ENCODE results near the gene KRT3. TPM values are rescaled to one million over a fixed set of nuclear protein-coding genes. Genes with fewer than 3 reads are reported as not detected.

Gene KRT3
- polyA plus RNA-seq, 3 donors: not detected

DNA sequence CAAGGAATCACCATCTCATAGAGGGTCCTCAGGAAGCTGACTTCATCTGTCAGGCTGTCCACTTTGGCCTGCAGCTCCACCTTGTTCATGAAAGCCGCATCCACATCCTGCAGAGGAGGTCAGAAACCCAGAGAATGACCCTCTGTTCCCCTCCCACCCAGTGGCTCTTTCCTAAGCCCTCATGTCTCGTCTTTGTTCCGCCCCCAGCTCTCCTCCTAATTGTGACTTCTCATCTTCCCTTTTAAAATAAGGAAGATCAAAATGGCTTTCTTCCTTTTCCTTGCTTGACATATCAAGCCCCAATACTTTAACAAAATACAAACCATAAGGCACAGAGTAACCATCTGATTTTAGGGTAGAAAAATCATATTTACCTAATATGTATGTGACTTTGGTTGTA lies 23.1 kb downstream of the KRT3 start:
- H3K9me3 ChIP-seq (replicated peaks in 1 of 2; ENCODE audit: control insufficient read depth in 1 of 2, insufficient read depth in 1 of 2, low read length in 2 of 2): no peaks in the 10 kb centered on the region
- Mint-ChIP-seq H3K4me1 (no peaks in the 10 kb centered on the region), H3K9me3 (peaks cover 0 to 1% (median 0%) of the 10 kb centered on the region in 7 donors), H3K27ac (no peak overlapping the region), H3K4me3 (no peak overlapping the region), H3K36me3 (no peaks in the 10 kb centered on the region), H3K27me3 (ENCODE audit: low read depth in 3 of 3) (peaks cover 4 to 20% (median 12%) of the 10 kb centered on the region in 3 donors)
- intact Hi-C loops (cut with micrococcal nuclease): no loop called here
- no peaks in the 10 kb centered on the region for H3K36me3 ChIP-seq (replicated peaks in 1 of 2; ENCODE audit: control insufficient read depth in 1 of 2, insufficient read depth in 2 of 2, low read length in 2 of 2)
- no peaks in the 10 kb centered on the region for H3K79me2 ChIP-seq (ENCODE audit: insufficient read depth, low read length)
- no peak overlapping the region for H3K9ac ChIP-seq (ENCODE audit: insufficient read depth, low read length, poor library complexity, severe bottlenecking)
- no peak overlapping the region for H3K27ac ChIP-seq (ENCODE audit: low read depth in 1 of 2, low read length in 2 of 2)
- H3K27me3 ChIP-seq (ENCODE audit: control insufficient read depth in 2 of 2, insufficient read depth in 2 of 2, low read length in 2 of 2): peaks cover 0 to 2% of the 10 kb centered on the region in 2 donors
- TF ChIP-seq CTCF (IDR thresholded peaks at IDR 0.05): no peak
- no peaks in the 10 kb centered on the region for H4K20me1 ChIP-seq (ENCODE audit: insufficient read depth, low read length)
- no peak overlapping the region for H2AFZ ChIP-seq (ENCODE audit: insufficient read depth, low read depth, low read length, poor library complexity, severe bottlenecking)
- no peak overlapping the region for H3K4me3 ChIP-seq (replicated peaks in 1 of 3; ENCODE audit: low read depth in 2 of 3, low read length in 3 of 3)
- DNase-seq: no peak
- H3K4me2 ChIP-seq (replicated peaks; ENCODE audit: extremely low read depth, low read length, poor library complexity, severe bottlenecking): no peak overlapping the region
- no peaks in the 10 kb centered on the region for H3K4me1 ChIP-seq (ENCODE audit: control insufficient read depth in 1 of 2, insufficient read depth in 2 of 2, low read length in 2 of 2)
- WGBS (ENCODE audit: insufficient coverage): 74% methylated on average over 3 of the region's 3 CpGs

GRCh38 chr12:52772188-52772587 lies 23.7 kb downstream of the KRT3 start:
- no peak overlapping the region for H3K4me3 ChIP-seq (replicated peaks in 1 of 3; ENCODE audit: low read depth in 2 of 3, low read length in 3 of 3)
- no peaks in the 10 kb centered on the region for H3K36me3 ChIP-seq (replicated peaks in 1 of 2; ENCODE audit: control insufficient read depth in 1 of 2, insufficient read depth in 2 of 2, low read length in 2 of 2)
- no peak overlapping the region for H3K27ac Mint-ChIP-seq
- H3K4me1 ChIP-seq (ENCODE audit: control insufficient read depth in 1 of 2, insufficient read depth in 2 of 2, low read length in 2 of 2): no peaks in the 10 kb centered on the region
- peaks cover 0 to 2% of the 10 kb centered on the region in 2 donors for H3K27me3 ChIP-seq (ENCODE audit: control insufficient read depth in 2 of 2, insufficient read depth in 2 of 2, low read length in 2 of 2)
- DNase-seq: no peak
- 96% methylated on average over 4 of the region's 4 CpGs for WGBS (ENCODE audit: insufficient coverage)
- H3K27ac ChIP-seq (ENCODE audit: low read depth in 1 of 2, low read length in 2 of 2): no peak overlapping the region
- H3K36me3 Mint-ChIP-seq: no peaks in the 10 kb centered on the region
- TF ChIP-seq CTCF (IDR thresholded peaks at IDR 0.05): no peak
- intact Hi-C loops (cut with micrococcal nuclease): no loop called here
- no peaks in the 10 kb centered on the region for H4K20me1 ChIP-seq (ENCODE audit: insufficient read depth, low read length)
- H3K27me3 Mint-ChIP-seq (ENCODE audit: low read depth in 3 of 3): peaks cover 3 to 19% (median 12%) of the 10 kb centered on the region in 3 donors
- no peak overlapping the region for H2AFZ ChIP-seq (ENCODE audit: insufficient read depth, low read depth, low read length, poor library complexity, severe bottlenecking)
- no peaks in the 10 kb centered on the region for H3K4me1 Mint-ChIP-seq
- no peak overlapping the region for H3K4me2 ChIP-seq (replicated peaks; ENCODE audit: extremely low read depth, low read length, poor library complexity, severe bottlenecking)
- no peaks in the 10 kb centered on the region for H3K9me3 ChIP-seq (replicated peaks in 1 of 2; ENCODE audit: control insufficient read depth in 1 of 2, insufficient read depth in 1 of 2, low read length in 2 of 2)
- no peak overlapping the region for H3K4me3 Mint-ChIP-seq
- H3K9ac ChIP-seq (ENCODE audit: insufficient read depth, low read length, poor library complexity, severe bottlenecking): no peak overlapping the region
- peaks cover 0 to 1% (median 0%) of the 10 kb centered on the region in 7 donors for H3K9me3 Mint-ChIP-seq
- H3K79me2 ChIP-seq (ENCODE audit: insufficient read depth, low read length): no peaks in the 10 kb centered on the region
